Activated CD4-positive, CD25-positive, alpha-beta regulatory T cell (primary cell): ENCODE measurements around the gene PFKP.

Experiments used
- DNase-seq, 4 experiments: peaks; one replicate each; lab custom pipeline; 2025; lab: John Stamatoyannopoulos, UW

PFKP gene

GRCh38 chr10:3136336-3136735 lies 69.0 kb downstream of the PFKP start:
- no peak for DNase-seq

GRCh38 chr10:3136763-3137611 lies 69.6 kb downstream of the PFKP start:
- DNase-seq, result no peak

DNA sequence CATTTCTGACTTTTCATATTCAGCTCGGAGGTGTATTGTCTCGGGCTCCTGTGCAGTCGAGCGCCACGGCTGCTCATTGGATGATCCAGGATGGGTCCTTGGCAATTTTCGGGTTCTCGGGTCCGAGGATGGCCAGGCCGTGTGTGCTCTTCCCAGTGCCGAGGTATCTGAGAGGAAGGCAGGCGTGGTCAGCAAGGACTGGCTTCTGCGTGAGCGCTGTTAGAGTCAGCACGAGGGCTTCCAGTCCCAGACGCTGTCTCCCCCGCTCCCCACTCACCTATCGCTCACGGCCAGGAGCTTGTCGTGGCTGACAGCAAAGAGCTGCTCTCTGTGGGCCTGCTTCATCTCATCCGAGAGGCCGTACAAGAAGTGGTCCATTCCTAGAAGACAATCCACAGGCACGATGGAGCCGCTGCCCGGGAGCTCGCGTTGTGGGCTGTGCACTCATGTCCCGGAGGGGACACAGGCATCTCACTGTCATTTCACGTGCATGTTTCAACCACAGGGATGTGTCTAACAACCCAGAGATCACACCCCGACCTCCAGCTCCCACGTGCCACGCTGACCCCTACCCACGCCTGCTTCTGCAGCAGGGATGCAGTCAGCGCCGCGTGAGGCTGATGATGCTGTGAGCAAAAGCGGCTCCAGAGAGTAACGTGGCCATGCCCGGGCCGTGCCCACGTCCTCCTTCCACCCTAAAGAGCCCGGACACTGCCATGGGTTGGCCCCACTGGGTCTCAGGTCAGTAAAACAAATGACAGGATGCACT lies 70.8 kb downstream of the PFKP start:
- no peak for DNase-seq

GRCh38 chr10:3139216-3139910 lies 72.0 kb downstream of the PFKP start:
- no peak for DNase-seq

DNA sequence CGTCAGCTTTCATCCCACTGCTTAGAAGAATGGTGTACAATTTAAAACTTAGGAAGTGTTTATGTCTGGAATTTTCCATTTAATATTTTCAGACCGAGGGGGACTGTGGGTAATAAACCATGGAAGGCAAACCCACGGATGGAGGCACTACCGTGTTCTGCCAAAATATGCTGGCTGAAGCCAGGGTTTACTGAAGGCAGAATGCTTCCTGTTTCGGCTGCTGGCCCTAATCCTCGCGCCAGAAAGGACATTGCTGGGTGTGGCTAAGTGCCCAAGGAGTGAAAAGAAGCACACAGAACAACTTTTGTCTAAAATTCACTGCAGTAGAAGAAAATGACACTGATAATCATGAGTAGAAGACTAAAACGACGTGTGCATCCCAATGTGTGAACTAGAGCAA lies 72.9 kb downstream of the PFKP start:
- DNase-seq, result no peak

DNA sequence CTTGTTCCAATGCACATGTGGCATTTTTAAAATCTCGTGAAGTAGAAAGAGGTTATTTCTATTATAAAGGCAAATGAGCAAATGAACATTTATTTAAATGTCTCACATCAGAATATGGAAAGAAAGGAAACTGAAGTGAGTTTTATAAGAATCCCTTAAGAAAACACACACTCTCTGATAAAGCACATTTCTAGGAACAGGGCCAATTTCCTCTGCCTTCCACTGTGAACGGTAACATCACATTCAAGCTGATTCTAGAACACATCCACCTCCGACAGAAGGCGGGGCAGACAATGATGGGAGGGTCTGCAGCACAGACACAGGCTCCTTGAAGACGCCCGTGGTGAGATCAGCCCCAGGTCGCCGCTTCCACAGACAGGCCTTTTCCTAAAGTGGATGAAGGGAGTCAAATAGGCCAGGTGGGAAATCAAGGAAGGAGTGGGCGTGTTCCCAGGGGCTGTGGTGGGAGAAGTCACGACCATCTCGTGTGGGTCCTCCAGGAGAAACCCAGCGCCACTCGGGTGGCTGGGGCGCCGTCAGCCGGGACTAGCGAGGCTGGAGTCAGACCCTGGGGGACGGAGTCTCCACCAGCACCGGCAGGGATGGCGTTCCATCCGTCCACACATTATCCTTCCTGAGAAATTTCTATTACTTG lies 74.1 kb downstream of the PFKP start:
- DNase-seq, result no peak

DNA sequence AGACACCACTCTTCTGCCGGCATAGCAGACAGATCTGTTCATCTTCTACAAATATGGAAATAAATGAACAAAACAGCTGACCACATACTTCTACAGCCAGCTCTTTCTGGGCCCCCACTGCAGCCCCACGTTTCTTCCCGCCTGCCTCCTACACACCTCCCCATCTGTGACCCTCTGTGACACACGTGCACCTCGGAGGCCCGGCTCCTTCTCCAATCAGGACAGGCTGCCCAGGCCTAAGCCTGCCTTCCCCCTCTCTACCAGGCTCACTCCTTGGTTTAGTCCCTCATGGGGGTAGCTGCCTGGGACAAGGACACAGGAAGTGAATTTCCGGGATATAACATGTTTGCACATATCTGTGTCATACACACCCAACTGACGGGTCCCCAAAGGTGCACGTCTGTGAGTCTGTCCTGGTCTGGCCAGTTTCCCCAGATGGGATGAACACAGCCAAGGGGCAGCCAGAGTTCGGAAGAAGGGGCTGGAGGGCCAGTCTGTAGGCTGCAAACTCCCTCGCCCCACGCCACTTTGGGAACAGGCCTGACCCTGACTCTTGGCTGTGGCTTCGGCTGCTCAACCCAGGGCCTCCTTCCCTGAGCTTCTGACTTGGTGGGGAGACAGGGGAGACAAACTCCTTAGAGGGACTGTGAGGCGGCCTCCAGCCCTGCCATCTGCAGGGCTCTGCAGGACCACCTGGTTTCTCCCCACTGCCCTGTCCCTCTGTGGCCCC lies 75.0 kb downstream of the PFKP start:
- DNase-seq, result no peak

DNA sequence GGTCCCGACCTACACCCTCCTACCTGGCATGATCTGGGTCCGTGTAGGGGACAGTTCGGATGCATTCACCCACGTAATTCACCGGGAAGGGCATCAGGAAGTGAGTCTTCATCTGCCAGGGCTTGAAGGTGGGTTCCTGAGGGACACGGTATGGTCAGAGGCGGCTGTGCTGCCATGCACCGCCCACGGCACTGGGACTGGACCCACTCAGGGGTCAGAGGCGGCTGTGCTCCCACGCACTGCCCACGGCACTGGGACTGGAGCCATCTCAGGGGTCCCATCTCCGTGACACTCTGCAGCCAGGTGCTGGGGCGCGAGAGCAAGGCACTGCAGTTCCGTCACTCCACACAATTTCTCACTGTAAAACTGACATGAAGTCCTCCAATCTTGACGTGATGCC lies 76.0 kb downstream of the PFKP start:
- DNase-seq, result no peak

DNA sequence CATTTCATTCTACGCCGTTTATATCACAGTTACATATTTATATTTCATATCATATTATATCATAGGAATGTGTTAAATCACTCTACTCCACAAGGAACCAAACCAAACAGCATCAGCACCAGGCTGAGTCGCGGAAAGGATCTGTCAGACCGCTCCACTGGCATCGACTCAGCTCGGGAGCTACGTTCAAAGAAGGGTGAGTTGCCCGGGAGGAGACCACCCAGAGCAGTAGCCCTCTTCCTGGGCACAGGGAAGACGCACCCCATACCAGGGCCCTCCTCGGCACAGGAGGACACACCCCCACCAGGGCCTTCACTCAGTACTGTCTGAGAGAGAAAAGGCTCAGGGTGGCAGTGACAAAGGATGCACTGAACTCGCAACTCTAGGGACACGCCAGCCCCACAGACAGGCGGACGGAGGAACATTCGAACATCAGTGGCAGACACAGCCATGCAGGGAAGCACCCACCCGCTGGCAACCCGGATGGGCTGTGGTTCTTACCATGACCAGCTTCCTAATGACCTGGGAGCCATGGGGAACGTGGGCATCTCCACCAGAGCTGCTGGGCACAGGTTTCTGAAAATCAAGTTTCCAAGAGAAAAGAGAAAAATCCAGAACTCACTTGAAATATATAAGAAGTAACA lies 76.6 kb downstream of the PFKP start:
- DNase-seq, result no peak

DNA sequence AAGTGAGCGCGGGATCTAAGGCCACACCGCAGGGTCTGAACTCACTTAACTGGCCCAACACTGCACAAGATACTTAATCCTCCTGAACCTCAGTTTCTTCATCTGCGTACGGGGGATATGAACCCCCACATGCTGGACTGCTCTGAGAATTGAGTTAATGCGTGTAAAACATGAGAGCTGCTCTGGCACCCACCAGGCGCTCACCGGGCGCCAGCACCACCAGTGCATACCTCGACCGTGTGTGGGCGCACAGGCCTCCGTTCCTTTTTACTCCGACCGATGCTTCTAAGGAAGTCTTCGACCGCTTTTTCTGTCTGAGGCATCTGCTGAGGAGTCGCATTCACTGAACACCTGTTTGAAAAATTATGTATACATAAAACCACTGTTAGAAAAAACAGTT lies 78.0 kb downstream of the PFKP start:
- no peak for DNase-seq

DNA sequence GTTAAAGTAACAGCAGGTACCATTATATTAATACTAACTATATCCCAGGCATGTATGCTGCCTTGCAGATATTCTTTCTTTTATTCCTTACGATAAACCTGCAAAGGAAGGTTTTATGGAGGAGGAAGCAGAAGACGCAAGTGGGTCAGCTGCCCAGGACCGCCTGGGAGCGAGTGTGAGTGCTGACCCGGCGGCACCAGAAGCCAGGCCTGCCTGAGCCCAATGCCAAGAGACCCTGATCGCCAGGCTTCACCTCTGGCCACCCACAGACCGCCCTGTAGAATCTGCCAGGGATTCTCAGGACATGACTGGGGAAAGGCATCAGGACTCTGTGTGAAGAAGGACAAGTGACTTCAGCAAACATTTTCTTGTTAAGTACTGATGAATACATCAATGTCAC lies 78.9 kb downstream of the PFKP start:
- no peak for DNase-seq

DNA sequence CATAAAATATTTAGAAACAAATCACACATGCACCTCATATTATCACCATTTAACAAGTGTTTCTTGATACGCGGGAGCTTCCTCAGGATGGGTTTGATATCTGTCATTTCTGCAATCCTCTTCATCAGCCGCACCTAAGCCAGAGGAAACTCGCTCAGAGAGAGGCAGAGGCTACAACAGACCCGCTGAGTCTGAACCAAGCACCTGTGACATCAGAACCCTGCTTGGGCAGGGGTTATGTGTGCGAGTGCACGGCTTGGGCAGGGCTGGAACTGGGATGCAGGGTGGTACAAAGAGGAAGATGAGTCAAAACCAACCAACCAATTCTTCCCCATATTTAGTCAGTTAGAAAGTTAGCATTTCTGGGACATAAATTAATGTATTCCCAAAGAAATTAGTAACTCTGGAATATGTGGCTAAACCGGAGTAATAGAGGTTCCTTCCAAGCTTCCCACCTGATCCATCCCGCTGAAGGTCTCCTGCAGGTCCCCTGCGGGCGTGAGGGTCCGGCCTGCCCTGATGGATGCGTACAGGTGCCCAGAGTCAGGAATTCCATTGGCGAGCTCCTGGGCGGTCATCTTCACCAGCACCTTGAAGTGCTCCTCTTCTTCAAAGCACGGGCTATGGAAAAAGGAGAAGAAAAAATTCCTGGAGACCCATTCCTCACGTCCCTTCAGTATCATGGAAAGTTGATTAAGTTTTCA lies 79.9 kb downstream of the PFKP start:
- no peak for DNase-seq

- no peak for DNase-seq
These were observed 80.7 kb downstream of the PFKP start for GRCh38 chr10:3148041-3148440.

DNA sequence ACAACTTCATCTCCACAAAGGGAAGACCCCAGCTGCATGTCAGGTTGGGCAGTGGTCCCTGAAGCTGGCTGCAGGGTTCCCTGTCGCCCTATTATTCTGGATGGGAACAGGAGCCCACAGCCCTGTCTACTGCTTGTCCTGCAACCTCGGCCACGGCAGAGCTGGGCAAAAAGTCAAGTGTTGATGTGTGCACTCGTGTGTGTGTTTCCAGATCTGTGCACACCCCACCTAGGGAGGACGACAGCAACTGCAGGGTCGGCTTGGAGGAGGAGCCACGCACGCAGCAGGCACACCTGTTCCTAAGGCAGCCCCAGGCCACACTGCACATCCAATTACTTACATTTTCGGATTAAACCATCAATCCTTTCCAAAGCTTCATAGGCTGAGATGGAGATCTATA lies 81.6 kb downstream of the PFKP start:
- no peak for DNase-seq

- no peak for DNase-seq
These were observed 82.6 kb downstream of the PFKP start for GRCh38 chr10:3149918-3150317.

DNA sequence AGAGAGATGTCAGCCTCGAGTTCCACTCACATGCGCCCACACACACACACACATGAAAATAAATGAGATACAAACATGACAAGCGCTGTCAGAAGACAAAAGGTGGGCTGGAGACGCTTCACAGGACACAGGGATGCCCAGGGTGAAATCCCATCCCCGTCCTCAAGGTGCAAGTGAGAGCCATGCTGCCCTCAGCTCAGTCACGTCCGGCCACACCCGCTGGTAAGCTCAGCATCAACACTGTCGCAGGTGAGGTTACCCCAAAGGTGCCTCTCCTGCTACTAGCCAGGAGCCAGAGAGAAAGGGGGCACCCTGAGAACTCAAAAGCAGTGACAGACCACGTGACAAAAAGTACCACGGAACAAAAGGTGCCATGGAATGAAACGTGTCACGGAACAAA lies 83.0 kb downstream of the PFKP start:
- DNase-seq, result no peak

GRCh38 chr10:3150961-3151360 lies 83.6 kb downstream of the PFKP start:
- no peak for DNase-seq

GRCh38 chr10:3151889-3152565 lies 84.7 kb downstream of the PFKP start:
- no peak for DNase-seq

GRCh38 chr10:3152566-3152935 lies 85.2 kb downstream of the PFKP start:
- no peak for DNase-seq

DNA sequence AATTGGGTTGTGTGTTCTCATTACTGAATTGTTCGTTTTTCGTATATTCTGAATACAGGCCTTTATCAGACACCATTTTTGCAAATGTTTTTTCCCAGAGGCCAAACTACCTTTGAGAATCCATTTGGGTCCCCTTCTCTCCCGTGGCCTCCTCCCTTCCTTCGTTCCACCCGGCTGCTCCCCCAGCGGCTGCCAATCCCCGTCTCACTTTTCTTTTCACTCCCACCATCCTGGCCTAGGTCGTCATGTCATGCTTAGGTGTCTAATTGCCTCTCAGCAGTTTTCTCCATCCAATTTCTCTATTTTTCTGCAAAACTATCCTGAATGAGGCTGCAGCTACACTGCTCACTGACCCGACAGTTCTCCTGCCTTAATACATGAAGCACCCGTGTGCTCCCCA lies 87.3 kb downstream of the PFKP start:
- no peak for DNase-seq
